Femur (tissue), 1 donor: ENCODE data around the gene PCDHA12.
"Not testable (repeated sequence)": the region's sequence is repeated elsewhere in the genome, so short reads cannot be mapped to it uniquely, and the experiment has no call there.

Experiments used
- DNase-seq: peaks from one replicate; pipeline ENCODE4 v3.0.0-alpha.2; 2017

Gene PCDHA12, protein sequence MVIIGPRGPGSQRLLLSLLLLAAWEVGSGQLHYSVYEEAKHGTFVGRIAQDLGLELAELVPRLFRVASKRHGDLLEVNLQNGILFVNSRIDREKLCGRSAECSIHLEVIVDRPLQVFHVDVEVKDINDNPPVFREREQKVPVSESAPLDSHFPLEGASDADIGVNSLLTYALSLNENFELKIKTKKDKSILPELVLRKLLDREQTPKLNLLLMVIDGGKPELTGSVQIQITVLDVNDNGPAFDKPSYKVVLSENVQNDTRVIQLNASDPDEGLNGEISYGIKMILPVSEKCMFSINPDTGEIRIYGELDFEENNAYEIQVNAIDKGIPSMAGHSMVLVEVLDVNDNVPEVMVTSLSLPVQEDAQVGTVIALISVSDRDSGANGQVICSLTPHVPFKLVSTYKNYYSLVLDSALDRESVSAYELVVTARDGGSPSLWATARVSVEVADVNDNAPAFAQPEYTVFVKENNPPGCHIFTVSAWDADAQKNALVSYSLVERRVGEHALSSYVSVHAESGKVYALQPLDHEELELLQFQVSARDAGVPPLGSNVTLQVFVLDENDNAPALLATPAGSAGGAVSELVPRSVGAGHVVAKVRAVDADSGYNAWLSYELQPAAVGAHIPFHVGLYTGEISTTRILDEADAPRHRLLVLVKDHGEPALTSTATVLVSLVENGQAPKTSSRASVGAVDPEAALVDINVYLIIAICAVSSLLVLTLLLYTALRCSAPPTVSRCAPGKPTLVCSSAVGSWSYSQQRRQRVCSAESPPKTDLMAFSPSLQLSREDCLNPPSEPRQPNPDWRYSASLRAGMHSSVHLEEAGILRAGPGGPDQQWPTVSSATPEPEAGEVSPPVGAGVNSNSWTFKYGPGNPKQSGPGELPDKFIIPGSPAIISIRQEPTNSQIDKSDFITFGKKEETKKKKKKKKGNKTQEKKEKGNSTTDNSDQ

DNA sequence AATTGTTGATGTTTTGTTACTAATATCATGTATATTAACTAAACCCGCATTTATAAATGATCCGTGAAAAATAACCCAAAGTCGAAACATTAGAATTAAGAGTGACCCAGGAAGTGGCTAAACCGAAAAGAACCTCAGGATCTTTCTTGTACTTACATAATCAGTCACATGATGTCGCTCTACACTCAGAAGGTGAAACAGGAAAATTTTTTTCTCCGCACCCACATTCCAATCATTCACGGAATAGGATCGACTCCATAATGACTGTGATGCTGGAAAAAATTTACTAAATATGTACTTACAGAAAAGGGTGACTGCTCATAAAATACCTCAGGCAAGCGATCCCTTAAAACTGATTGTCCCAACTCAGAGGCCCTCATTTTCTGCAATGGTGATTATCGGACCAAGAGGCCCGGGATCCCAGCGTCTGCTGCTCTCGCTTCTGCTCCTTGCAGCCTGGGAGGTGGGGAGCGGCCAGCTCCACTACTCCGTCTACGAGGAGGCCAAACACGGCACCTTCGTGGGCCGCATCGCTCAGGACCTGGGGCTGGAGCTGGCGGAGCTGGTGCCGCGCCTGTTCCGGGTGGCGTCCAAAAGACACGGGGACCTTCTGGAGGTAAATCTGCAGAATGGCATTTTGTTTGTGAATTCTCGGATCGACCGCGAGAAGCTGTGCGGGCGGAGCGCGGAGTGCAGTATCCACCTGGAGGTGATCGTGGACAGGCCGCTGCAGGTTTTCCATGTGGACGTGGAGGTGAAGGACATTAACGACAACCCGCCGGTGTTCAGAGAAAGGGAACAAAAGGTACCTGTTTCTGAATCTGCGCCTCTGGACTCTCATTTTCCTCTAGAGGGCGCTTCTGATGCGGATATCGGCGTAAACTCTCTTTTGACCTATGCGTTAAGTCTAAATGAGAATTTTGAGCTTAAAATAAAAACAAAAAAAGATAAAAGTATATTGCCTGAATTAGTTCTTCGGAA is at the start of gene PCDHA12:
Gene PCDHA12 (plus strand): TSS at position 224 of the 981 bp plus-strand sequence. CDS start 165 bp downstream, at position 389.
- DNase-seq: no peak

DNA sequence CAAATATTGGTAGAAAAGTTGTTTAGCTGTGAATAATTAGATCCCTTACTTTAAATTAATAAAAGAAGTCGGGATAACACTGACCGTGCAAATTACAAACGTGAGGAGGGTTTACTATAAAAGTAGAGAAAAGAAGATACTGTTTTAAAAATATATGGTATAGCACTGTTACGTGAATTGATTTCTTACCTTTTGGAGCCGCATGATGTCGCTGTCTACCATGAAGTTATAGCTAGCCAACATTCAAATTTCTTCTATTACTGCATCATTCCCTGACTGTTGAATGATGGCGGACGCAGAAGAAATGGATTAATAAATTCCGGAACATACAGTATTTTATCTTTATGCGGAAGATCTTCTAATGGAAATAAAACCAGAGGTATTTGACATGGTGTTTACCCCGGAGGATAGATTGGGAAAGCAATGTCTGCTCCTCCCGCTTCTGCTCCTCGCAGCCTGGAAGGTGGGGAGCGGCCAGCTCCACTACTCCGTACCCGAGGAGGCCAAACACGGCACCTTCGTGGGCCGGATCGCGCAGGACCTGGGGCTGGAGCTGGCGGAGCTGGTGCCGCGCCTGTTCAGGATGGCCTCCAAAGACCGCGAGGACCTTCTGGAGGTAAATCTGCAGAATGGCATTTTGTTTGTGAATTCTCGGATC is 47.3 kb upstream of the PCDHA12 start, which contains the start of gene PCDHA6:
Gene PCDHA6 (plus strand): TSS at position 257 of the 658 bp plus-strand sequence. CDS start 132 bp downstream, at position 389.
- DNase-seq: no peak

DNA sequence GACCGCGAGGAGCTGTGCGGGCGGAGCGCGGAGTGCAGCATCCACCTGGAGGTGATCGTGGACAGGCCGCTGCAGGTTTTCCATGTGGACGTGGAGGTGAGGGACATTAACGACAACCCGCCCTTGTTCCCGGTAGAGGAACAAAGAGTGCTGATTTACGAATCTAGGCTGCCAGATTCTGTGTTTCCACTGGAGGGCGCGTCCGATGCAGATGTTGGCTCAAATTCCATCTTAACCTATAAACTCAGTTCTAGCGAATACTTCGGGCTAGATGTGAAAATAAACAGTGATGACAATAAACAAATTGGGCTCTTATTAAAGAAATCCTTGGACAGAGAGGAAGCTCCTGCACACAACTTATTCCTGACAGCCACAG is 46.8 kb upstream of the PCDHA12 start:
- DNase-seq: no peak

DNA sequence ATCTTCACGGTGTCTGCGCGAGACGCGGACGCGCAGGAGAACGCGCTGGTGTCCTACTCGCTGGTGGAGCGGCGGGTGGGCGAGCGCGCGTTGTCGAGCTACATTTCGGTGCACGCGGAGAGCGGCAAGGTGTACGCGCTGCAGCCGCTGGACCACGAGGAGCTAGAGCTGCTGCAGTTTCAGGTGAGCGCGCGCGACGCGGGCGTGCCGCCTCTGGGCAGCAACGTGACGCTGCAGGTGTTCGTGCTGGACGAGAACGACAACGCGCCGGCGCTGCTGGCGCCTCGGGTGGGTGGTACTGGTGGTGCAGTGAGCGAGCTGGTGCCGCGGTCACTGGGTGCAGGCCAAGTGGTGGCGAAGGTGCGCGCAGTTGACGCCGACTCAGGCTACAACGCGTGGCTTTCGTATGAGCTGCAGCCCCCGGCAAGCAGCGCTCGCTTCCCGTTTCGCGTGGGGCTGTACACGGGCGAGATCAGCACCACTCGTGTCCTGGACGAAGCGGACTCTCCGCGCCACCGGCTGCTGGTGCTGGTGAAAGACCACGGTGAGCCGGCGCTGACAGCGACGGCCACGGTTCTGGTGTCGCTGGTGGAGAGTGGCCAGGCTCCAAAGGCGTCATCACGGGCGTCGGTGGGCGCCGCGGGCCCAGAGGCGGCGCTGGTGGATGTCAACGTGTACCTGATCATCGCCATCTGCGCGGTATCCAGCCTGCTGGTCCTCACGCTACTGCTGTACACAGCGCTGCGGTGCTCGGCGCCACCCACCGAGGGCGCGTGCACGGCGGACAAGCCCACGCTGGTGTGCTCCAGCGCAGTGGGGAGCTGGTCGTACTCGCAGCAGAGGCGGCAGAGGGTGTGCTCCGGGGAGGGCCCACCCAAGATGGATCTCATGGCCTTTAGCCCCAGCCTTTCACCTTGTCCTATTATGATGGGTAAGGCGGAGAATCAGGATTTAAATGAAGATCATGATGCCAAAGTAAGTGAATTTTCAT is 45.3 kb upstream of the PCDHA12 start:
- not testable (repeated sequence) for DNase-seq

DNA sequence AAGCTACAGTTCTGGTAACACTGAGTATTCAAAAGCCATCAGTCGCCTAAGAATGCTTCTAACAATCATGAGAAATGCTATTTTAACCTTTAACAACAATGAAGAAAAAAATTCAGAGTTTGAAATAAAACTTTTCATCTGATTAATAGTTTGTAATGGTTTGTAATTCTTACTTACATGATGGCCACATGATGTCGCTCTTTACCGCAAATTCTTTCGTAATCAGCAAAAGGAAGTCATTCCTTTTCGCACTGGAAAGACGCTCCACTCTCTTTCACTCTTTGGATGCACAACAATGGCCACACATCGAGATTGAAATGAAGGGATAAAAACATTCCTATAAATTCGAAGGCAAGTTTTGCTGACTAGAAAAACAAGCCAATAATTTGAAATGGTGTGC is 41.1 kb upstream of the PCDHA12 start, which contains the start of gene PCDHA7:
Gene PCDHA7 (plus strand): TSS at position 277 of the 400 bp plus-strand sequence. CDS start 115 bp downstream, at position 392.
- DNase-seq: no peak

DNA sequence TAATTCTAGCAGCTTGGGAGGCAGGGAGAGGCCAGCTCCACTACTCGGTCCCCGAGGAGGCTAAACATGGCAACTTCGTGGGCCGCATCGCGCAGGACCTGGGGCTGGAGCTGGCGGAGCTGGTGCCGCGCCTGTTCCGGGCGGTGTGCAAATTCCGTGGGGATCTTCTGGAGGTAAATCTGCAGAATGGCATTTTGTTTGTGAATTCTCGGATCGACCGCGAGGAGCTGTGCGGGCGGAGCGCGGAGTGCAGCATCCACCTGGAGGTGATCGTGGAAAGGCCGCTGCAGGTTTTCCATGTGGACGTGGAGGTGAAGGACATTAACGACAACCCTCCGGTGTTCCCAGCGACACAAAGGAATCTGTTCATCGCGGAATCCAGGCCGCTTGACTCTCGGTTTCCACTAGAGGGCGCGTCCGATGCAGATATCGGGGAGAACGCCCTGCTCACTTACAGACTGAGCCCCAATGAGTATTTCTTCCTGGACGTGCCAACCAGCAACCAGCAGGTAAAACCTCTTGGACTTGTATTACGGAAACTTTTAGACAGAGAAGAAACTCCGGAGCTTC is 40.6 kb upstream of the PCDHA12 start:
- not testable (repeated sequence) for DNase-seq

DNA sequence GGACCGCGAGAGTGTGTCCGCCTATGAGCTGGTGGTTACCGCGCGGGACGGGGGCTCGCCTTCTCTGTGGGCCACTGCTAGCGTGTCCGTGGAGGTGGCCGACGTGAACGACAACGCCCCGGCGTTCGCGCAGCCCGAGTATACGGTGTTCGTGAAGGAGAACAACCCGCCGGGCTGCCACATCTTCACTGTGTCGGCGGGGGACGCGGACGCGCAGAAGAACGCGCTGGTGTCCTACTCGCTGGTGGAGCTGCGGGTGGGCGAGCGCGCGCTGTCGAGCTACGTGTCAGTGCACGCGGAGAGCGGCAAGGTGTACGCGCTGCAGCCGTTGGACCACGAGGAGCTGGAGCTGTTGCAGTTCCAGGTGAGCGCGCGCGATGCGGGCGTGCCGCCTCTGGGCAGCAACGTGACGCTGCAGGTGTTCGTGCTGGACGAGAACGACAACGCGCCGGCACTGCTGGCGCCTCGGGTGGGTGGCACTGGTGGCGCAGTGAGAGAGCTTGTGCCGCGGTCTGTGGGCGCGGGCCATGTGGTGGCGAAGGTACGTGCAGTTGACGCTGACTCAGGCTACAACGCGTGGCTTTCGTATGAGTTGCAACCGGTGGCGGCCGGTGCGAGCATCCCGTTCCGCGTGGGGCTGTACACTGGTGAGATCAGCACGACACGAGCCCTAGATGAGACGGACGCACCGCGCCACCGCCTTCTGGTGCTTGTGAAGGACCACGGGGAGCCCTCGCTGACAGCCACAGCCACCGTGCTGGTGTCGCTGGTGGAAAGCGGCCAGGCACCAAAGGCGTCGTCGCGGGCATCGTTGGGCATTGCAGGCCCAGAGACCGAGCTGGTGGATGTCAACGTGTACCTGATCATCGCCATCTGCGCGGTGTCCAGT is 39.2 kb upstream of the PCDHA12 start:
- no peak for DNase-seq

DNA sequence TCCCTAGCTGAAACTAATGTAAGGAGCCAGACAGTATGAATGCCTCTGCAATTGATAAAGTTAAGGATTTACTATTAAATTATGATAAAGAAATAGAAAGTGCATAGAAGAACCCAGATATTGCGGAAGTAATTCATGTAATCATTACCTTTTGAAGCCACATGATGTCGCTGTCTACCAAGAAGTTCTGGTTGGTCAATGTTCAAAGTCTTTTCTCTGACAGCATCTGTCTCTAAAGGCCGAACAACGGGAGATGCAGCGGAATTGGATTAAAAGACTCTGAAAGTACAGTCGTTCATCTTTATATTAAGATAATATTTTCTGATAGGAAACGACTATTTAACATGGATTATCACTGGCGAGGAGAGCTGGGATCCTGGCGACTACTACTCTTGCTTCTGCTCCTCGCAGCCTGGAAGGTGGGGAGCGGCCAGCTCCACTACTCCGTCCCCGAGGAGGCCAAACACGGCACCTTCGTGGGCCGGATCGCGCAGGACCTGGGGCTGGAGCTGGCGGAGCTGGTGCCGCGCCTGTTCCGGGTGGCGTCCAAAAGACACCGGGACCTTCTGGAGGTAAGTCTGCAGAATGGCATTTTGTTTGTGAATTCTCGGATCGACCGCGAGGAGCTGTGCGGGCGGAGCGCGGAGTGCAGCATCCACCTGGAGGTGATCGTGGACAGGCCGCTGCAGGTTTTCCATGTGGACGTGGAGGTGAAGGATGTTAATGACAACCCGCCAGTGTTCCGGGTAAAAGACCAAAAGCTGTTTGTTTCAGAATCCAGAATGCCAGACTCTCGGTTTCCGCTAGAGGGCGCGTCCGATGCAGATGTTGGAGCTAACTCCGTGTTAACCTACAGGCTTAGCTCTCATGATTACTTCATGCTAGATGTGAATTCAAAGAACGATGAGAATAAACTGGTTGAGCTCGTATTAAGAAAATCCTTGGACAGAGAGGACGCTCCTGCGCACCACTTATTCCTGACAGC is 33.8 kb upstream of the PCDHA12 start, which contains the start of gene PCDHA8:
Gene PCDHA8 (plus strand): TSS at position 210 of the 985 bp plus-strand sequence. CDS start 135 bp downstream, at position 345.
- DNase-seq: no peak

DNA sequence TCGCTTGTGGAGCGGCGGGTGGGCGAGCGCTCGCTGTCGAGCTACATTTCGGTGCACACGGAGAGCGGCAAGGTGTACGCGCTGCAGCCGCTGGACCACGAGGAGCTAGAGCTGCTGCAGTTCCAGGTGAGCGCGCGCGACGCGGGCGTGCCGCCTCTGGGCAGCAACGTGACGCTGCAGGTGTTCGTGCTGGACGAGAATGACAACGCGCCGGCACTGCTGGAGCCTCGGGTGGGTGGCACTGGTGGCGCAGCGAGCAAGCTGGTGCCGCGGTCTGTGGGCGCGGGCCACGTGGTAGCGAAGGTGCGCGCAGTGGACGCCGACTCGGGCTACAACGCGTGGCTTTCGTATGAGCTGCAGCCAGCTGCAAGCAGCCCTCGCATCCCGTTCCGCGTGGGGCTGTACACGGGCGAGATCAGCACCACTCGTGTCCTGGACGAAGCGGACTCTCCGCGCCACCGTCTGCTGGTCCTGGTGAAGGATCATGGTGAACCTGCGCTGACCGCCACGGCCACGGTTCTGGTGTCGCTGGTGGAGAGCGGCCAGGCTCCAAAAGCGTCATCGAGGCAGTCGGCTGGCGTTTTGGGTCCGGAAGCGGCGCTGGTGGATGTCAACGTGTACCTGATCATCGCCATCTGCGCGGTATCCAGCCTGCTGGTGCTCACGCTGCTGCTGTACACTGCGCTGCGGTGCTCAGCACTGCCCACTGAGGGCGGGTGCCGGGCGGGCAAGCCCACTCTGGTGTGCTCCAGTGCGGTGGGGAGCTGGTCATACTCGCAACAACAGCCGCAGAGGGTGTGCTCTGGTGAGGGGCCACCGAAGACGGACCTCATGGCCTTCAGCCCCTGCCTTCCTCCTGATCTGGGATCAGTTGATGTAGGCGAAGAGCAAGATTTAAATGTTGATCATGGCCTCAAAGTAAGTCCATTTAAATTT is 32.0 kb upstream of the PCDHA12 start:
- DNase-seq: no peak

DNA sequence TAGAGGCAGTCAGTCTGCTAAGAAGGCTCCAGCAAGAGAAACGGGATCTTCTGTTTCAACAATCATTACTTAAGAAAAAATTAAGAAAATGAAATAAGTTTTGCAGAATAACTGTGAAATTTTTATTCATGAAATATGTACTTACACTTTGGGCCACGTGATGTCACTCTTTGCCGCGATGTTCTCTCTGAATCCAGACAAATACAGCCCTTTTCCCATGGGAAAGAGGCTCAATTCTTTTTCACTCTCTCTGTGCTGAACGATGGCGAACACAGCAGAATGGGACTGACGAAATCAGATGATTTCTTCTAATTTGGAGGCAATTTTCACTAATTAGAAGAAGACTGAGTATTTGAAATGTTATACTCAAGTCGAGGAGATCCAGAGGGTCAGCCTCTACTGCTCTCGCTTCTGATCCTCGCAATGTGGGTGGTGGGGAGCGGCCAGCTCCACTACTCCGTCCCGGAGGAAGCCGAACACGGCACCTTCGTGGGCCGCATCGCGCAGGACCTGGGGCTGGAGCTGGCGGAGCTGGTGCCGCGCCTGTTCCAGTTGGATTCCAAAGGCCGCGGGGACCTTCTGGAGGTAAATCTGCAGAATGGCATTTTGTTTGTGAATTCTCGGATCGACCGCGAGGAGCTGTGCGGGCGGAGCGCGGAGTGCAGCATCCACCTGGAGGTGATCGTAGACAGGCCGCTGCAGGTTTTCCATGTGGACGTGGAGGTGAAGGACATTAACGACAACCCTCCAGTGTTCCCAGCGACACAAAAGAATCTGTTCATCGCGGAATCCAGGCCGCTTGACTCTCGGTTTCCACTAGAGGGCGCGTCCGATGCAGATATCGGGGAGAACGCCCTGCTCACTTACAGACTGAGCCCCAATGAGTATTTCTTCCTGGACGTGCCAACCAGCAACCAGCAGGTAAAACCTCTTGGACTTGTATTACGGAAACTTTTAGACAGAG is 26.7 kb upstream of the PCDHA12 start, which contains the start of gene PCDHA9:
Gene PCDHA9 (plus strand): TSS at position 244 of the 964 bp plus-strand sequence. CDS start 114 bp downstream, at position 358.
- DNase-seq: not testable (repeated sequence)

DNA sequence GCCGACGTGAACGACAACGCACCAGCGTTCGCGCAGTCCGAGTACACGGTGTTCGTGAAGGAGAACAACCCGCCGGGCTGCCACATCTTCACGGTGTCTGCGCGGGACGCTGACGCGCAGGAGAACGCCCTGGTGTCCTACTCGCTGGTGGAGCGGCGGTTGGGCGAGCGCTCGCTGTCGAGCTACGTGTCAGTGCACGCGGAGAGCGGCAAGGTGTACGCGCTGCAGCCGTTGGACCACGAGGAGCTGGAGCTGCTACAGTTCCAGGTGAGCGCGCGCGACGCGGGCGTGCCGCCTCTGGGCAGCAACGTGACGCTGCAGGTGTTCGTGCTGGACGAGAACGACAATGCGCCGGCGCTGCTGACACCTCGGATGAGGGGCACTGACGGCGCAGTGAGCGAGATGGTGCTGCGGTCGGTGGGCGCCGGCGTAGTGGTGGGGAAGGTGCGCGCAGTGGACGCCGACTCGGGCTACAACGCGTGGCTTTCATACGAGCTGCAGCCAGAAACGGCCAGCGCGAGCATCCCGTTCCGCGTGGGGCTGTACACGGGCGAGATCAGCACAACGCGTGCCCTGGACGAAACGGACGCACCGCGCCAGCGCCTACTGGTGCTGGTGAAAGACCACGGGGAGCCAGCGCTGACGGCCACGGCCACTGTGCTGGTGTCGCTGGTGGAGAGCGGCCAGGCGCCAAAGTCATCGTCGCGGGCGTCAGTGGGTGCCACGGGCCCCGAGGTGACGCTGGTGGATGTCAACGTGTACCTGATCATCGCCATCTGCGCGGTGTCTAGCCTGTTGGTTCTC is 25.1 kb upstream of the PCDHA12 start:
- not testable (repeated sequence) for DNase-seq

DNA sequence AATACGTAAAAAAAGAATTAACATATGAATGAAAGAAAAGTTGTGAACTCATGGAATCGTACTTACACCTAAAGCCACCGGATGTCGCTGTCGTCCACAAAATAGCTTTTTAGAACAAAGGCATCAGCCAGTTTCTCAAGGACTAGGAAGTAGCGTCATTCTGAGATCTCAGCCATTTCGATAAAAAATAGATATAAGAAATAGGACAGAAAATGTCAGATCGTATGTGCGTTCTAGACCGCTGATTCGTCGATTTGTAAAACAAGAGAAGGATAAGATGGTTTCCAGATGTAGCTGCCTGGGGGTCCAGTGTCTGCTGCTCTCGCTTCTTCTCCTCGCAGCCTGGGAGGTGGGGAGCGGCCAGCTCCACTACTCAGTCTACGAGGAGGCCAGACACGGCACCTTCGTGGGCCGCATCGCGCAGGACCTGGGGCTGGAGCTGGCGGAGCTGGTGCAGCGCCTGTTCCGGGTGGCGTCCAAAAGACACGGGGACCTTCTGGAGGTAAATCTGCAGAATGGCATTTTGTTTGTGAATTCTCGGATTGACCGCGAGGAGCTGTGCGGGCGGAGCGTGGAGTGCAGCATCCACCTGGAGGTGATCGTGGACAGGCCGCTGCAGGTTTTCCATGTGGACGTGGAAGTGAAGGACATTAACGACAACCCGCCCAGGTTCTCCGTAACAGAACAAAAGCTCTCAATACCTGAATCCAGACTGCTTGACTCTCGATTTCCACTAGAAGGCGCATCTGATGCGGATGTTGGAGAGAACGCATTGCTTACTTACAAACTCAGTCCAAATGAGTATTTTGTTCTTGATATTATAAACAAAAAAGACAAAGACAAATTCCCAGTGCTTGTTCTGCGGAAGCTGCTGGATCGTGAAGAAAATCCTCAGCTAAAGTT is 19.1 kb upstream of the PCDHA12 start, which contains the start of gene PCDHA10:
Gene PCDHA10 (plus strand): TSS at position 126 of the 903 bp plus-strand sequence. CDS start 152 bp downstream, at position 278.
- DNase-seq: no peak
